HG02763 (cell line): Measurements from ENCODE around the gene LILRA6.
"Not testable (repeated sequence)": the region's sequence is repeated elsewhere in the genome, so short reads cannot be mapped to it uniquely, and the experiment has no call there.

Experiments used
- ATAC-seq: cut with Tn5 transposase; IDR thresholded peaks from one replicate; pipeline ENCODE4 v1.9.1; 2021; ENCODE audit warnings: mild to moderate bottlenecking, moderate library complexity; ENCODE audit not compliant: unreplicated experiment

Gene LILRA6

DNA sequence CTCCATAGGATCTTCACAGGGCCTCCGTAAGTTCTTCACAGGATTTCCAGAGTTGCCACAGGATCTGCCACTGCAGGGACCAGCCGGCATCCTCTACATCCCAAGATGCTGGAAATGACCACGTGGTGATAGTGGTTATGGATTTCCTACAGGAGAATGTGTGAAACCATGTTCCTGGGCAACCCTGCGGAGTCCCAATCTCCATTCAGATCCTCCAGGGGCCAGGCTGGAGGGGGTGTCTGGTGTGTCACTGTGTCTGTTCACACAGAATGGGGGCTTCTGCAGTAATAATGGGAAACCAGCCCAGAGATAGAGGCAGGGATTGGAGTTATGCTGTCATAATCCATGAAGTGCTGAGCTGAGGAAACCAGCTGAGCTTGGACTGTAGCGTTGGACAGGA lies 8.6 kb downstream of the LILRA6 start:
- ATAC-seq = no peak

DNA sequence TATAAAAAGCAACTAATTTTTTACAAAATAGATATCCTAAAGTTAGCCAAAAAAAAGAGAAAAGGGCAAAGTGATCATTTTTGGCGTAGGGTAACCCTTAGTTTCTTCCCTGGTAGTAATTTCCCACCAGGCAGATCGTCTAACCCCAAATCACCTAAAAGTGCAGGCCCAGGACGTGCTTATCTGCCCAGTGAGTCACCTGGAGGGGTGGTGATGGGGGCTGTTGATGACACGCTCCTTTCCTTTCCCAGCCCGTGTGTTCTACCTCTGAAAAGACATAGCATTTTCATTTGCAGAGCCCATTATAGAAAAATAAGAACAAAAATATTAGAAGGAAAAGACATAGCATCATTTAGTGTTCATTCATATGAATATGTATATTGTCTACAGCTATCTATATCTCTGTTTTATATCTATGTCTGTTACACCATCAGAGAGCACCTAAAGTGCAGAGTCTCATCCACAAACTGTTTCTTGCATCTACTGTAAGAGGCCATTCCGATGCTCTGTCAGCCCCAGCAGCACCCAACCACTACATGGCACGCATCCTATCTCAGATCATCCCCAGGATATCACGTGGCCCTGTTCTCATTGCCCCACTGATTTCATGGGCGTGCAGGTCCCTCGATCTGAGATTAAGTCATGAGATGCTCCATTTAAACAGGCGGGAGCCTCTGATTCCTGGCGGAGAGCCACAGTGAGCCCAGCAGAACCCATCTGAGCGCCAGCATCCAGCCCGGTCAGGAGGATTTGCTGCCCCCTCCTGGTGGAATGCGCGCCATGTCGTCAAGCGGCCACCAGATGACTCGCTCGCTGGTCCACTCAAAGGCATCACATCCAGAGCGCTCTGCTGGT lies 11.3 kb downstream of the LILRA6 start:
- no peak for ATAC-seq

DNA sequence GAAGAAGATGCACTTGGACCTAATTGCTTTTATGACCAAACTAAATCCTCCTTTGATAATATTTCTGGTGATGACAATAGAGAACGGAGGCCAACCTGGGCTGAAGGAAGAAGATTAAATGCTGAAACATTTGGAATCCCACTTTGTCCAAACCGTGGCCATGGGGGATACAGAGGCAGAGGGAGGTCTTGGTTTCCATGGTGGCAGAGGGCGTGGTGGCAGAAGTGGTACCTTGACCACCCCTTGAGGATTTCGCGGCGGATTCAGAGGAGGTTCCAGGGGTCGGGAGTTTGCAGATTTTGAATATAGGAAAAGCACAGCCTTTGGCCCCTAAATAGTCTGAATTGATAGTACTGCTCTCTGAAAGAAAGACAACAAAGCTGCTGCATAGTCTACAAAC lies 12.6 kb downstream of the LILRA6 start:
- no peak for ATAC-seq

DNA sequence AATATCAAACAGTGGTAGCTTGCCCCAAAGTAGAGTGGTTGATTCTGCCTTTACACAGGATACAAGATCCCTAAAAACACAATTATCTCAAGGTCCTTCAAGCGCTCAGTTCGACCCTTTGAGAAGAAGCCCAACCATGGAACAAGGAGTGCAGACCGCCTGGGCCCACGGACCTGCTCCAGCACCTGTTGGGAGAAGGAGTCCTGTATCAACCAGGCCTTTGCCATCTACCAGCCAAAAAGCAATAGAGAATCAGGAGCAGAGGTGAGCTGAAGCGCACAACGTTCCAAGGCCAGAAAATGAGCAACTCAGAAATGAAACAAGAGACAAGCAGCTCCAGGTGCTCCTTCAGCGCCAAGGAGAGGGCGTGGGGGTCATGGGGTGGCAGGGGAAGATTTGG lies 13.4 kb downstream of the LILRA6 start:
- ATAC-seq = no peak

DNA sequence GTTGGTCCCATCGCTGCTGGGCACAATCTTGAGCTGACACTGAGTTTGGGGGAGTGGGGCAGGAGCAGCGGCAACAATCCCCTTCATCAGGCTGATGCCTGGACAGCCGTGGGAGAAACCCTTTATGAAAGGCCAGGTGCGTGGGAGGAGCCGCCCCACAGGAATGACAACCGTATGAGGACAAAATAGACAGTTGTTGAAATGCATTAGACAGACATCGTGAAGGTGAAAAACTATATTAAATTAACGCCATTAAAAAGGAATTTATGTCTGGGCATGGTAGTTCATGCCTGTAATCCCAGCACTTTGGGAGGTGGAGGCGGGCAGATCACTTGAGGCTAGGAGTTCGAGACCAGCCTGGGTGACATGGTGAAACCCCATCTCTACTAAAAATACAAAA lies 18.0 kb downstream of the LILRA6 start:
- not testable (repeated sequence) for ATAC-seq

DNA sequence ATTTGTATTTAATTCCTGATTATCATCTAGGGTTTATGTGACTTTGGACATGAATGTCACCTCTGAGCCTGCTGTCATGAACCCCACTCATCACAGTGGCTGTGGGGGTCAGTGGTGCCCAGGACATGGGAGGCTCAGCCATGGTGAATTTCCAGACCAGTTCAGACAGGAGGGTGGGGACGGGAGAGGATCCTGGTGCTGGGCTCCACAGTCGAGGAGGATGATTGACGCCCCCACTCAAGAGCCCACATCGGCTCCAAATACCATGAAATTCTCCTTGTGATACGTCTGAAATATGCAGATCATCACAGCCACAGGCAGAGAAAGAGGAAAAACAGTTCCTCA lies 18.7 kb downstream of the LILRA6 start:
- not testable (repeated sequence) for ATAC-seq

DNA sequence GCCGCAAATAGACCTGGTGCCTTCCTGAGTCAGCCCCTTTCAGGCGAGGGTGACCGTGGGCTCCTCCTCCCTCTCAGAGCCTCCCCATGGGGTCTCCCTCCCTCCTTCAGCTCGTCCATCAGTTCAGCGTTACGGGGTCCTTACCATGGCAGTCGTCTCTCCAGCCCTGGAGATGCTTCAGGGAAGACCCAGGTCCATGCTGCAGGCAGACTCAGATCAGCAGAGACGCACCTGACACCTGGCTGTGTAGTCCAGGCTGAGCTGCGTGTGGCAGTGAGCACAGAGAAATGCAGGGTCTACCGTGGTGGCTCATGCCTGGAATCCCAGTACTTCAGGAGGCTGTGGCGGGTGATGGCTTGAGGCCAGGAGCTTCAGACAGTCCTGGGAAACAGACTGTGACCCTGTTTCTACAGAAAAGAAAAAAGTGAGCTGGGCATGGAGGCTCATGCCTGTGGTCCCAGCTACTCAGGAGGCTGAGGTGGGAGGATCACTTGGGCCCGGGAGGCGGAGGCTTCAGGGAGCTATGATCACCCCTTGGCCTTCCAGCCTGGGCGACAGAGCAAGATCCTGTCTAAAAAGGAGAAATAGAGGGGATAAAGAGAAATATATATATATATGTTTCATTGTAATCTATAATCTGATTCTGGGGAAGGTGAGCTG lies 19.2 kb downstream of the LILRA6 start:
- ATAC-seq = not testable (repeated sequence)

DNA sequence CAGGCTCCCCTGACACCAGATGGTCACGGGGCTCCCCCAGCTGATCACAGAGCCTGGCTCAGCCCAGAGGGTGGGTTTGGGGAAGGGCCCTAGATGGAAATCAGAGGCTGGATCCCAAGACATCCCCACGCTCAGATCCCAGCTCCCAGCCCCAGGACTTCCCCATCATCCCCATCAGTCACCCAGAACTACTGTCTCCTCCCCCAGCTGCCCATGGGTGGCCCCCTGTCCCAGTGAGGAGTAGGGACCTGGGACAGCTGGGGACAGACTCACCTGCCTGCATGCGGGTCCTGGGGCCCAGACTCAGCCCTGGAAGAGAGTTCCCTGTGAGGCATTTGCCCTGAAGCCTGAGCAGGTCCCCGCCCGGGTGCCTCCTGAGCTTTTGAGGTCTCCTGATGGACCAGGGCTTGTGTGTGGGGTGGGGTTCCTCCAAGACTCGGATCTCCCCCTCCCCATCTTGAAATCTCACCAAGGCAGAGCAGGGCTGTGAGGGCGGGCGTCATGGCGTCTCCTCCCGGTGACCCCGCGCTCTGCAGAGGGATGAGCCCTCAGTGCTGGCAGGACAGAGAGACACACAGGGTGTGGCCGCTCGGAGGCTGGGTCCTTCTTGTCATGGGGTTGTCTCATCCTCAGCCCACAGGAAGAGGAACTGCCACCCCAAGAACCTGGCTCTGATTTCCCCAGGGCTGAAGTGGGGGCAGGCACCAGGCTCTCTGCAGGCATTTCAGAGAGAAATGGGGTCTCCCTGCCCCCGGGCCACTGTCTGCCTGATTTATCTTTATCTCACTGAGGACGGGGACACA lies 19.9 kb downstream of the LILRA6 start, which contains the start of gene LILRB3:
Gene LILRB3, minus strand, starts transcription at position 534 of the 803 bp plus-strand sequence. Its CDS starts 31 bp downstream, at position 503.
- ATAC-seq = not testable (repeated sequence)

DNA sequence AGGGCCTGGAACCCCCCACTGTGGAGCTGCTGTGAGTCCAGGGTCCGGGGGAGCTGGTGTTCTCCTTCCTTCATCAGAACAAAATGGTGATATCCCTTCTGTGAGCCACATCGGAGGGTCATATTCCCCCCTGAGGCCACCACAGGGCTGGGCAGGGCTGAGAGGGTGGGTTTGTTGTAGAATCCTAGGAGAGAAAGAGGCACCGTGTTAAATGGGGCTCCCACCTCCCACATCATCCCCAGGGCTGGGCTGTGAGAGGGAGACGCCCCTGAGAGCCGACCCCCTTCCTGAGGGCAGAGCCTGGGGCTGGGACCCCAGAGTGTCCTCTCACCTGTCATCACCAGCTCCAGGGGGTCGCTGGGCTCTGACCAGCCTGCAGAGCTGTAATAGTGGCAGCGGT lies 20.6 kb downstream of the LILRA6 start:
- ATAC-seq = not testable (repeated sequence)

DNA sequence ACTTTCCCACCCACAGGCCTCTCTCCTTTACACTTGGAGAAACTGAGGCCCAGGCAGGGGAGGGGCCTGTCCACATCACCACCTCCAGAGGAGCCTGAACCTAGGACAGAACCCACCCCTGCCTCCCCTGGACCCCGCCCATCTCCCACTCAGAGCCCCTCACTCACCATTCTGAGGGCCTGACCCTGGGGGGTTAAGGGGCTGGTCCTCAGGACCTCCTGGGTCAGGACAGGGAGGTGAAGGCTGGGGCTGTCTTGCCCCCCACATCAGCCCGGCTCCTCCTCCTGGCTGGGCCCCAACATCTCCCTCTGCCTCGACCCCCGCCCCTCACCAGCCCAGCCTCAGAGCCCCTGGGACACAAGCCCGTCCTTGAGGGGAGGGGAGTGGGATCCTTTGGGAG lies 22.9 kb downstream of the LILRA6 start:
- not testable (repeated sequence) for ATAC-seq

DNA sequence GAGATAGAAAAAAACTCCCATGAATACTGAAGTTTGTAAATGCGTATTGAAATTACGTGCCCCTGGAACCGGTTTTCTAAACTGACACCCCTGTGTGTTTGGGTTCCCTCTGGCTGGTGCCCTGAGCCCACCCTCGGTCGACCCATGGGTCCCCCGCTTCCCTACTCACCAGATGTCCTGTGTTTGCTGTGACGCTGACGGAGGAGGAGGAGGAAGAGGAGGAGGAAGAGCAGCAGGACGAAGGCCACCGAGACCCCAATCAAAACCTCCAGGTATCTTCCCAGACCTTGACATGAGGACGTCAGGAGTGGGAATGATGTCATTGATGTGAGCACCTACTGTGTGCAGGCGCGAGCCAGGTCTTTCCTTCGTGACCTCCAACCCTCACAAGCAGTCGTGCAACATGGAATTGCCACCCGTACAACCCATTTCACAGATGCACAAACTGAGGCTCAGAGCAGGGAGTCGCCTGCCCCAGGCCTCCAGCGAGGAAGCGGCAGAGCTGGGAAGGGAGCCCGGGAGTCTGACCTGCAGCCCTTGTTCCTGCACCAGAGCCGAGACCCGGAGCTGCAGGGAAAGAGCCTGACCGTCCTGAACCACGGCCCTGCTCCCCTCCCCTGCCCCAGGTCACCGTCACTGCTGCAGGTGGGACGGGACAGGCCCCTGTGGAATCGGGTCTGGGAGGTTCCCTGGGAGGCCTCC lies 23.5 kb downstream of the LILRA6 start:
- ATAC-seq = no peak

DNA sequence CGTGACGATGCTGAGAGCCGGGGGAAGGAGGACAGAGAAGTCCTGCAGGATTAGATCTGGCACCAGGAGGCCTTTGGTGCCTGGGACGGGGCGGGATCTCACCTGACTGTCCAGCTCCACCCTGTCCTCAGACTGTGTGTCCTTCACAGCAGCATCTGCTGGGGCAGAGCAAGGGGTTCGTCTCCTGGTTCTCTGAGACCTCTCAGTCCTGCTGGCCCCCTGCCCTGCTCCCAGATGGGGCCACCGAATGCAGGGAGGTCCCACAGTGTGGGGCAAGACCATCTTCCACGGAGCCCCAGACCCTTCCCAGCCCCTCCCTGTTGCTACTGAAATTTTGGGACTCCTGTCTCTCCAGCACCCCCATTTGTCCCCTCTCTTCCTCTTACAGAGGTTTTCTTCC lies 24.3 kb downstream of the LILRA6 start:
- no peak for ATAC-seq

DNA sequence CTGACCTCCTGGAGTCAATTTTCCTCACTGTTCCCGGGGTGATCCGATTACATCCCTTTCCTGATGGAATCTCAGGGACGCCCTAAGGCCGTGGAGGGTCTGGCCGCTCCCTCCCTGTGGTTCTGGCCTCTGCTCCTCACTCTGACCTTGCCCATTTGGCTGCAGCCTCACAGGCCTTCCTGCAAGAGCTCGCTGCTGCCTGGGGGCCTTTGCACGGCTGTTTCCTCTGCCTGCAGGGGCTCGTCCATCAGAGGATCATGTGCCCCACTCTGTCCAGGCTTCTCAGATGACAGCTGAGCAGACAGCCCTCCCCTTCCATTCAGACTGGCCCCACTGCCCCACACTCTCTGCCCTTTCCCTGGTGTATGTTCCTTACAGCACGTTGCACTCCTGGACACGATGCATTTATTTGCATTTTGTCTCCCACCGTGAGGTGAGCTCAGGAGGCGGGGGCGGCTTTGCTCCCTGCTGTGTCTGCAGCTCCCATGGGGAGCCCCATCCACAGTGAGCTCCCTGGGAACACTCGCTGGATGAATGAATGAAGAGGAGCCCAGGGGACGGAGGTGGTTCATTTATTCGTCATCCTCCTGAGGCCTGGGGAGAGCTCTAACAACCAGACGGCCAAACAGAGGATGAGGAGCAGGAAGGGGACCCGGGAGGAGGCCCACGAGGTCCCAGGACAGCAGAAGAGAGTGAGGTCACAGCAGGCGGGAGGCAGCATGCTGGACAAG lies 24.9 kb downstream of the LILRA6 start:
- not testable (repeated sequence) for ATAC-seq

DNA sequence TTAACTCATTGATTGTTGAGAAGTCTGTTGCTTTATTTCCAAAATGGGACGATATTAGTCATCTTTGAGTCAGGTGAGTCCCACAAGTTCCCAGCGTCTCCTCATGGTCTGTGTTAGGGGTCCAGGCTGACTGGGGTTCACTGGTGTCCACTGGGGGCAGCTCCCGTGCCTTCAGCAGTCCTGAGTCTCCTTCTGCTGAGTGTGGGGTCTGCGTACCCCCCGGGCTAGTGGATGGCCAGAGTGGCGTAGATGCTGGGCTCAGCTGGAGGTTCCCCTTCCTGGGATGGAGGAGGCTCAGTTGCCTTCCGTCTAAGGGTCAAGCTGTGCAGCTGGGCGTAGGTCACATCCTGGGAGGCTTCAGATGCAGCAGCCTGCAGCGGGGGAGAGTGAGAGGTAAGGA lies 25.7 kb downstream of the LILRA6 start:
- ATAC-seq = no peak

DNA sequence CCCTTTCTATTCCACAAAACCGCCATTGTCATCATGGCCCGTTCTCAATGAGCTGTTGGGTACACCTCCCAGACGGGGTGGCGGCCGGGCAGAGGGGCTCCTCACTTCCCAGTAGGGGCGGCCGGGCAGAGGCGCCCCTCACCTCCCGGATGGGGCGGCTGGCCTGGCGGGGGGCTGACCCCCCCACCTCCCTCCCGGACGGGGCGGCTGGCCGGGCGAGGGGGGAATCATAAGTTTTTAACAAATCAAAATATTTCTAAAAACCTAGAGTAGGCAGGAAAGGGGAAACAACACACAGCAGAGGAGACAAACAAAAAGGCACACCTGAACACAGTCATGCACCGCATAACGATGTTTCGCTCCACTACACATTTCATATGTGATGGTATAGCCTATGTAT lies 27.9 kb downstream of the LILRA6 start:
- not testable (repeated sequence) for ATAC-seq

DNA sequence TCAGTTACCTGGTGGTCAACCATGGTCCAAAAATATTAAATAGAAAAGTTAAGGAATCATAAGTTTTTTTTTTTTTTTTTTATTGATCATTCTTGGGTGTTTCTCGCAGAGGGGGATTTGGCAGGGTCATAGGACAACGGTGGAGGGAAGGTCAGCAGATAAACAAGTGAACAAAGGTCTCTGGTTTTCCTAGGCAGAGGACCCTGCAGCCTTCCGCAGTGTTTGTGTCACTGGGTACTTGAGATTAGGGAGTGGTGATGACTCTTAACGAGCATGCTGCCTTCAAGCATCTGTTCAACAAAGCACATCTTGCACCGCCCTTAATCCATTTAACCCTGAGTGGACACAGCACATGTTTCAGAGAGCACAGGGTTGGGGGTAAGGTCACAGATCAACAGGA lies 28.4 kb downstream of the LILRA6 start:
- not testable (repeated sequence) for ATAC-seq

DNA sequence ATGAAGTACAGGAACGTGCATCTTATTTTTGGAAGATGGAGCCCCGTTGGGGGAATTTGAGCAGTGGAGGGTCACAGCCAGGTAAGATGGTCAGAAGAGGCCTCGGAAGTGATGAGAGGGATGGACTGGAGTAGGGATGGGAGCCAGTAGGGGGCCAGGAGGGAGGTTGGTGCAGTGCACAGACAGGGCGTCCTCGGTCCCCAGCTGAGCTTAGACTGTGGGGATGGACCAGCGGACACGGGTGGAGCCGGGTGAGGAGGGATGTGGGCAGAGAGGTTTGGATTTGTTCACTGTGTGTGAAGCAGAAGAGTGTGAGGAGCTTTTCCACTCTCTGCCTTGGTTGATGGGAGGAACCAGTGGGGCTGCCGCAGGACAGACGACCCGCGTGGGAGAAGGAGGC lies 31.4 kb downstream of the LILRA6 start:
- no peak for ATAC-seq

DNA sequence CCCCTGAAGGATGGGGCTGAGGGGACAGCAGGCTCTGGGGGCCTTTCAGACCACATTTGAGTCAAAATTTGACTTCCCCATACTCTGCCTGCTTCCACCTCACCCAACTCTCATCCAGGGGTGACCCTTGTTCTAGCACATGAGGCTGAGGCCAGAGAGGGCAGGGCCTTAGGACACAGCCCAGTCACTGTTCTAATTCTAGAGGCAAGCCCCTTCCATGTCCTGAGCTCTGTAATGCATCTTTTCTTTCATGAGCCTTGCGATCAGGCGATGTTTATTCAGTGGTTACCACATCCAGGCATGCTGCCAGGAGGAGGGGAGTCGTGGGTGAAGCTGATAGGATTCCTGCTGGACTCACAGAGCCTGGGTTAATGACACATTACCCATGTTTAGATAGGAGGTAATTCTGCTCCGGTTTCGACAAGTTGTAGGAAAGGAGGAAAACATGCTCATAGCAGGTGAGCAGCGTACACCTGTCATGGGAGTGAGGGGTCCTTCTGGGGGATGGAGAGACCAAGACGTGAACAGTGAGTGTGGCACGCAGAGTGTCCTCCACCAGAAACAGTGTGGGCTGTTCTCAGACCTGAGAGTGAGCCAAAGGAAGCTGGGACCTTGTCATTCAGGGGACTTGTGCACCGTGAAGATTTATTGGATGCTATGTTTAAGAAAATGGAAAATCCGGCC lies 32.6 kb downstream of the LILRA6 start:
- no peak for ATAC-seq

DNA sequence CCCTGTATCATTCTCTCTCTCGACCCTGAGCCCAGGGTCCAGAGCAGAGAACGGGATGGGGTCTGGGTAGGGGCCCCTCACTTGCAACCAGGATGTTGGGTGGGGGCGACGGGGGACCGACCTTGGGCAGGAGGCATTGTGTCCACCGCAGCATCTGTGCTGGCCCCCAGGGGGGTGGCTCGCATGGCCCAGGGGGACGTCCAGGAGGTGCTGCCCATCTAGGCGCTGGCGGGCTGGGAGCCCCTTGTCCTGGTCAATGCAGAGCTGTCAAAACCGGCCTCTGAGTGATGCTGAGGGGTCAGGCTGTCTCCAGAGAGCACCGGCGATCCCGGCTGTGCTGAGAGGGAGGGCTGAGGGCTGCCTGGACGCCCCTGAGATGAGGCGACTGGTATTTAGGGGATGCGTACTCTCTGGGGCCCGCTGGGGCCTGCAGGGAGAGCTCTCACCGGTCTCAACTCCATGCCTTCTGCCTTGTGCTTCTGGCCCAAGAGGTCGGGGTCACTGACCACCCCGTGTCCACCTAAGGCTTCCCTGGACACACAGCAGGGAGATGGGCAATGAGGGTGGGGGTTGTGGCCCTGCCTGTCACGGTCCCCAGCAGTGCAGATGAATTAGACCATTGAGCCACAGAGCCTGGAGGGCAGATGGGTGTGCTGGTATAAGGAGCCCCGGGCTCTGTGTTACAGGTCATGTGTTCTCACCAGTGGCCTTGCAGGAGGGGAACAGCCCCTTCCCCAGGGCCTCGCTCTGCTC lies 33.4 kb downstream of the LILRA6 start:
- ATAC-seq = no peak
